T1000 (cell line): ENCODE measurements around the gene SRGAP2B.
"Not testable (repeated sequence)": the region's sequence is repeated elsewhere in the genome, so short reads cannot be mapped to it uniquely, and the experiment has no call there.

Experiments used
- DNase-seq: peaks from one replicate; lab custom pipeline; 2025; ENCODE audit warnings: mixed read lengths; lab: John Stamatoyannopoulos, UW

SRGAP2B gene

GRCh38 chr1:145045571-145046273 is 49.4 kb downstream of the SRGAP2B start:
- not testable (repeated sequence) for DNase-seq

DNA sequence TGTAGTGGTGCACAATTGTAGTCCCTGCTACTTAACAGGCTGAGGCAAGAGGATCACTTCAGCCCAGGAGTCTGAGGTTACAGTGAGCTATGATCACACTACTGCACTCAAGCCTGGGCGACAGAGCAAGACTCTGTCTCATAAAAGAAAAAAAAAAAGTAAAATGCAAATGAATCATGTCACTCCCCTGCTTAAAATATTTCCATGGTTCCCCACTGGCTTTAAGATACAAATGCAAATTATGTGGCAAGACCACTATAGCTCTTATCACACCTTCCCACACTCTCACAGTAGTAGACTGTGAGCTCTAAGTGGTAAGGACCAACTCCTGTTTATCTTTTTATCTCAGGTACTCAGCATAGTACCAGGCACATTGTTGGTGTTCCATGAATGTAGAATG is 53.6 kb downstream of the SRGAP2B start:
- not testable (repeated sequence) for DNase-seq

DNA sequence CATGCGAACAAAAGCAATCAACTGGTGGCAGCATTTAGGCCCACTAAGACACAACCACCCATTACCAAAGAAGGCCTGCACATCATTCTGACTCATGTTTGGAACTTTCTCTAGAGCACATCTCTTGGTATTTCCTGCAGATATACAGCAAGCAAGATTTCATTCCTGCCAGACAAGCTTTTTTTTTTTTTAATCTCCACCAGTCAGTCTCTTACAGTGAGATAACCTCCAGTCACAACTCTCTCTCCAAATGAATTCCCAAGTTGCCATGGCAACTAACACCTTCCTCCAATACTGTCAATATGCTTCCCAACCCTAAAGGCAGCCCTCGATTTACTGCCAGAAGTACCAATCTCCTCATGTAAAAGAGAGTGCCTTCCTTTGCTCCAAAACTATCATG is 59.1 kb downstream of the SRGAP2B start:
- not testable (repeated sequence) for DNase-seq

GRCh38 chr1:145033523-145033922 is 61.6 kb downstream of the SRGAP2B start:
- DNase-seq, result not testable (repeated sequence)

DNA sequence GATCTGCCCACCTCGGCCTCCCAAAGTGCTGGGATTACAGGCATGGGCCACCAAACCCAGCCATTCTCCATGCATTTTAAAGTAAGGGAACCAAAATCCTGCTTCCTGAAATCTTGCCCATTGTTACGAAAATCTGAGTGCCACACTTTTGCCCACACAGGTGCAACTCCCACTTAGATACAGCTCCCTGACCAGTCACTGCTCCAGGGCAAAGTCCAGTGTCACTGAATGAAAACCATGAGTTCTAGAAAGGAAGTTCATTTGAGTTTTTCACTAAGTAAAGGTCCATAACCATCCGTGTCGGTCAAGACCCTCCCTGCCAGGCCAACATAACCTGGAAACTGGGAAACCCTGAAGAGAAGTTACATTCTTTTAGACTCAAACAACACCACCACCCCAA is 67.9 kb downstream of the SRGAP2B start:
- DNase-seq, result not testable (repeated sequence)

- DNase-seq, result not testable (repeated sequence)
These were observed 69.8 kb downstream of the SRGAP2B start for GRCh38 chr1:145025286-145025685.

GRCh38 chr1:145022259-145022658 is 72.9 kb downstream of the SRGAP2B start:
- DNase-seq, result not testable (repeated sequence)

- DNase-seq, result not testable (repeated sequence)
These were observed 73.4 kb downstream of the SRGAP2B start for GRCh38 chr1:145021749-145022148.

DNA sequence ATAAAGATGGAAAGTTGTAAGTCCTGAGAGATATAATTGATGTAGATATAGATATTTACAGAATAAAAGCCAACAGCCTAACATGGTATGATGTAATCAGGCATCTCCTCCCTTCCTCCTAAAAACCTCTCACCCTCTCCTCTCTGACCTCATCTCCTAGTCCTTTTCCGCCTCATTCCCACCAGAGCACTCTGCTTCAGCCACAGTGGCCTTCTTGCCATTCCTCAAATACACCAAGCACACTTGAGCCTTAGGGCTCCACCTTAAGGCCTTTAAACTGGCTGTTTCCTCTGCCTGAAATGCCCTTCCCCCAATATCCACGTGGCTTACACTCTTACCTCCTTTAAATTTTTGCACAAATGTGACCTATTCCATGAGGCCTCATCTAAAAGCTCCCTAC is 75.4 kb downstream of the SRGAP2B start:
- DNase-seq, result not testable (repeated sequence)

- not testable (repeated sequence) for DNase-seq
These were observed 77.4 kb downstream of the SRGAP2B start for GRCh38 chr1:145017725-145018124.

DNA sequence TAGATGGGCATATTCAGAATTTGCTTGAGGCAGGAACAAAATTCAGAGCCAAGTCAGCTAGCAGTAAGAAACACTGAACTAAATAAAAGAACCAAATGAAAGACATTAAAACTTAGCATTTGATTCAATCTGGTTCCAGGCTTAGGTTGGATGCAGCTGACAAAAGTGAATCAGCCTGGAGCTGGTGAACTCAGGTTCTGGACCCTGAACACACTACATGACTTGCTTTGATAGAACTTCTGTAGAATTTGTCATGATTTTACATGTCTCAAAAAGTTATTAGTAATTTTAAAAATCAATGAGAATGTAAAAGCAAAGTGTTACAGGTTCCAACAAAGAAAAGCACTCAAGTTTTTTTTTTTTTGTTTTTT is 78.7 kb downstream of the SRGAP2B start:
- not testable (repeated sequence) for DNase-seq

DNA sequence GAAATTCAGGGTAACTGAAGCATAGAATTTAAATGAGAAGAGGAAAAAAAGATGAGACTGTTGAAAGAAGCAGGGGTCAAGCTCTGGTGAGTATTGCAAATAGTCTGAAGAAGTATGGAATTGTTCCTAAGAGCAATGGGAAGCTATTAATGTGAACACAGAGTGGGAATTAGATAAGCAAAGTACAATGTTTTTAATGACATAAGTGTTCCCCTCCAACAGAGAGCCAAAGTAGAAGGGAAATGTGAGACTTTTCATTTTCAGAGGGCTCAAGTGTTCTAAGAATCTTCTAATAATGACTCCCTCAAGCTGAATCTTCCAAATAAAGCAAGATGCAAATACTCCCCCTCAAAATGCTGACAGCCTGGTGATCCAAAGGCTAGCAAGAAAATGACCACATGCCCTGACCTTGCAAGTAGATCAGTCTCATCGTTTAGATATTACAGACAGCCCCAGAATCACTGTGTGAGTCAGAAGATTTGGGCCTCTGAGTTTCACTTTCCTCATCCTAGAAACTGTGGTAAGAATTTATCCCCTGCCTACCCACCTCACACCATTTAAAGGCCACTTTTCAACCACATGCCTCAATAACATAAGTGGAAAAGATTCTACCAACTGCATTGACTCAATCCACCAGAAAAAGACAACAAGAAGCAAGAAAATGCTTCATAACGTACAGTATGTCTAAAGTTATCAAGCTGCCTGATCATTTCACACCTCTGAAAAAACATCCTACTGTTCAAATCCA is 79.2 kb downstream of the SRGAP2B start:
- DNase-seq, result not testable (repeated sequence)

GRCh38 chr1:145013353-145013752 is 81.8 kb downstream of the SRGAP2B start:
- DNase-seq, result not testable (repeated sequence)

- not testable (repeated sequence) for DNase-seq
These were observed 83.3 kb downstream of the SRGAP2B start for GRCh38 chr1:145011811-145012210.

- DNase-seq, result not testable (repeated sequence)
These were observed 84.5 kb downstream of the SRGAP2B start for GRCh38 chr1:145010580-145010979.

- not testable (repeated sequence) for DNase-seq
These were observed 85.2 kb downstream of the SRGAP2B start for GRCh38 chr1:145009928-145010327.

GRCh38 chr1:145008388-145008787 is 86.7 kb downstream of the SRGAP2B start:
- not testable (repeated sequence) for DNase-seq

- not testable (repeated sequence) for DNase-seq
These were observed 90.0 kb downstream of the SRGAP2B start for GRCh38 chr1:145005142-145005541.

- not testable (repeated sequence) for DNase-seq
These were observed 93.7 kb downstream of the SRGAP2B start for GRCh38 chr1:145001381-145001780.

DNA sequence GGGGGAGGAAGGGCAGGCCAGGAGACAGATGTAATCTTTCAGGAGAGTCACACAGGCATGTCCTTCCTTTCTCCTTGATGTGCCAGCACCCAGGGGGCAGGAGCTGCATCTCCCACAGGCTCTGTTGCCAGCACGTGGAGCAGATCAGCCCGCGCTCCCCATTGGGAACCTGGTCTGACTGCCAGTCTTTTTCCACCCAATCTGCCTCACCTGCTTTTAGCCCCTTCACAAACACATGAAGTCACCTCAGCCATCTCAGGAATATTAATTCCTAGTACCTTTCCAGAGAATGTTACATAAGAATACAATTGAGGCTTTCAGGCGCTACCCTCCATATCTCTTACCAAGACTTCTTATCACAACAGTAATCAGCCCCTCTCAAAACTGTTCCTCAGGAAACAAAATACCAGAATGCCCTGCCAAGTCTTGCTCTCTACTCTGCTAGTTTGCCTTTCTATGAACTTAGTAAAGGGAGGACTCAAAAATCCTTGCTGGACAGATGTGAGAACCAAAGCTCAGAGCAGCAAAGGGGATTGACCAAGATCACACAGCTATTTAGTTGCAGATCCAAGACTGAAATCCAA is 94.3 kb downstream of the SRGAP2B start:
- not testable (repeated sequence) for DNase-seq

DNA sequence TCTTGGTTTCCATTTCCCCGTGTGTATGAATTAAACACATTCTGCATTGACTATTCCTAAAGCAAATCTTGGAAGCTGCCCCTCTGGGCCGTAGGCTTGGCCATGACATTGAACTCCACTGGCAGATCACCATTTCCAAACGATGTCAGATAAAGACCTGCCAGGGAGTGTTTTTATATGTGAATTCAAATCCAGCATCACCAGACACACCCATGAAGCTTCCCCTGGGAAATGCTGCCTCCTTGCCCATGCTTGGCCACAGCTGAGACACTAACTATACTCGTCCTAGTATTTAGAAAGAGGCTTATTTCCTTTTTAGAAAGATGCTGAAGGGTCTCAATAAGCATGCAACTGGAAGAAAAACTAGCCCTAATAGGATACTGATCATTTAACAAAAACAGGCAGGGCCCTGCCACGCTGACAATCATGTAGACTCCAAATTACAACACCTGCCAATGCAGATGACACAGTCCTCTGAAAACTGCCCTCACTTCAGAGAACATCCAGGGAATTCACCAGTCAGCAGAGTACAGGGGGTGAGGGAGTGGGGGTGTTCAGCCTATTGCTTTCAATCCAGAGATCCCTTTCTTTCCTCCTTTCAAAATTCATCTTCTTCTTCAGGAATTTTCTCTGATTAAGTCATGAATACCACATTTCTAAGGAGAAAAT is 94.9 kb downstream of the SRGAP2B start:
- not testable (repeated sequence) for DNase-seq

GRCh38 chr1:144998981-144999273 is 96.2 kb downstream of the SRGAP2B start:
- DNase-seq, result not testable (repeated sequence)
